GM20000 (cell line): ENCODE data around the gene PRRX2.
"Not testable (repeated sequence)": the region's sequence is repeated elsewhere in the genome, so short reads cannot be mapped to it uniquely, and the experiment has no call there.

Experiments used
- DNase-seq: peaks from one replicate; pipeline ENCODE4 v3.0.0; 2012; ENCODE audit warnings: low spot score
- TF ChIP-seq, protein P1 (sequence below): IDR thresholded peaks from 2 replicates; pipeline ENCODE4 v1.5.1; 2012; ENCODE audit warnings: mild to moderate bottlenecking, control low read depth; ENCODE audit errors: extremely low read depth, missing control alignments

PRRX2 gene

GRCh38 chr9:129631674-129632129 lies 33.7 kb upstream of the PRRX2 start:
- TF ChIP-seq, protein P1, sequence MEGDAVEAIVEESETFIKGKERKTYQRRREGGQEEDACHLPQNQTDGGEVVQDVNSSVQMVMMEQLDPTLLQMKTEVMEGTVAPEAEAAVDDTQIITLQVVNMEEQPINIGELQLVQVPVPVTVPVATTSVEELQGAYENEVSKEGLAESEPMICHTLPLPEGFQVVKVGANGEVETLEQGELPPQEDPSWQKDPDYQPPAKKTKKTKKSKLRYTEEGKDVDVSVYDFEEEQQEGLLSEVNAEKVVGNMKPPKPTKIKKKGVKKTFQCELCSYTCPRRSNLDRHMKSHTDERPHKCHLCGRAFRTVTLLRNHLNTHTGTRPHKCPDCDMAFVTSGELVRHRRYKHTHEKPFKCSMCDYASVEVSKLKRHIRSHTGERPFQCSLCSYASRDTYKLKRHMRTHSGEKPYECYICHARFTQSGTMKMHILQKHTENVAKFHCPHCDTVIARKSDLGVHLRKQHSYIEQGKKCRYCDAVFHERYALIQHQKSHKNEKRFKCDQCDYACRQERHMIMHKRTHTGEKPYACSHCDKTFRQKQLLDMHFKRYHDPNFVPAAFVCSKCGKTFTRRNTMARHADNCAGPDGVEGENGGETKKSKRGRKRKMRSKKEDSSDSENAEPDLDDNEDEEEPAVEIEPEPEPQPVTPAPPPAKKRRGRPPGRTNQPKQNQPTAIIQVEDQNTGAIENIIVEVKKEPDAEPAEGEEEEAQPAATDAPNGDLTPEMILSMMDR = no peak
- DNase-seq = no peak

GRCh38 chr9:129632460-129632859 lies 33.0 kb upstream of the PRRX2 start:
- TF ChIP-seq, protein P1 = no peak

DNA sequence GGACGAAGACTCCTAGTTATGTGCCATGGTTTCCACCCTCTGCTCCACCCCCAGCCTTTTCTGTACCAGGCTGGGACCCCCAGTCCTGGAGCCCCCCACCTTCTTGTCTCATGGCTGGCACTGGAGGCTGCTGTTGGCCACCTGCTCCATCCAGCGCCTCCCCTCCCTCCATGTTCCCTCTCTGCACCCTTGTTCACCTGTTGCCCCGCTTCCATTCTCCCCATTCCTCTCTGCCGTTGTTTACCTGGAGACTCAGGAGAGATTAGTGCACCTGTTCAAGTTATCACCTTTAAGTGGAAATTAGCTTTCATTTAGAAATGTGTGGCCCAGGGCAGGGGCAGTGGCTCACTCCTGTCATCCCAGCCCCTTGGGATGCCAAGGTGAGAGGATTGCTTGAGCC lies 32.2 kb upstream of the PRRX2 start:
- DNase-seq = no peak
- TF ChIP-seq, protein P1 = no peak

More at GRCh38 chr9:129632460-129632859, 33.0 kb upstream of the PRRX2 start:
- no peak for DNase-seq

- TF ChIP-seq, protein P1 = no peak
Observed at GRCh38 chr9:129633848-129634247, 31.6 kb upstream of the PRRX2 start.

DNA sequence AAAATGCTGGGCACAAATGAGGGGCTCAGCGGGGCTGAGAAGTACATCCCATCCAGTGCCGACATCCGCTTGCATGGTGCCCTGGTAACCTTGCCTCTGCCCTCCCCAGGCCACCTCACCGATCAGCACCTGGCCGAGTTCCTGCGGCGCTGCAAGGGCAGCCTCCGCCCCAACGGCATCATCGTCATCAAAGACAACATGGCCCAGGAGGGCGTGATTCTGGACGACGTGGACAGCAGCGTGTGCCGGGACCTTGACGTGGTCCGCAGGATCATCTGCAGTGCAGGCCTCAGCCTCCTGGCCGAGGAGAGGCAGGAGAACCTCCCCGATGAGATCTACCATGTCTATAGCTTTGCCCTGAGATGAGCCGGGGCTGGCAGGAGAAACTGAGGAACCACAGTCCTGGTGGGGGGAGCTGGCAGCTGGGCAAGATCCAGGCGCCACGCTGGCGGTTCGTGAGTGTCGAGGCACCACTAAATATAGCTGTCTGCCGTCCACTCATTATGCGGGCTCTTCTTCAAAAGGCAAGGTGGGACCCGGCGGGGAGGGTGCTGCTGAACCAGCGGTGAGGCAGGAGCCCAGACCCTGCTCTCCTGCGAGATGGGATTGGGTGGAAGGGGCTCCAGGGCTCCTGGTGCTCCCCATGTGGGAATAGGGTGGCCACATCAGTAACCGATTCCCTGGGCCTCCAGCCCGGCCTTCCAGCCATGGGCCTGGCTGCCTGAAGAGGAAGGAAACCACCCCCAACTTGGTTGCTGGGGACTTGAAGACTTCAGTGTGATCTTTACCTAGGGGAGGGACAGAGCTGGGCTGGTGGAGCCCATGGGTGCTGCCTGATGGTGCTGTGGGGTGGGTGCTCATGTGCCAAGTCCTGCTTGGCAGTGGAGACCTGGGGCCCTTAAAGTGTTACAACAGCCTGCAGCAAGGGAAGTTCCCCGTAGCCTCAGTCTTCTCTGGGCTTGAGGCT lies 30.1 kb upstream of the PRRX2 start:
- TF ChIP-seq, protein P1 = no peak
- DNase-seq = no peak

More at GRCh38 chr9:129633848-129634247, 31.6 kb upstream of the PRRX2 start:
- DNase-seq = no peak

DNA sequence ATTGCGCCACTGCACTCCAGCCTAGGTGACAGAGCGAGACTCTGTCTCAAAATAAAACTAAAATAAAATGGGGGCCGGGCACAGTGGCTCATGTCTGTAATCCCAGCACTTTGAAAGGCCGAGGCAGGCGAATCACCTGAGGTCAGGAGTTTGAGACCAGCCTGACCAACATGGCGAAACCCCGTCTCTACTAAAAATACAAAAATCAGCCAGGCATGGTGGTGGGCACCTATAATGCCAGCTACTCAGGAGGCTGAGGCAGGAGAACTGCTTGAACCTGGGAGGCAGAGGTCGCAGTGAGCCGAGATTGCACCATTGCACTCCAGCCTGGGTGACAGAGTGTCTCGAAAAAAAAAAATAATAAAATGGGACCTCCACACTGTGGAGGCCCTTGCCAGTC lies 29.1 kb upstream of the PRRX2 start:
- not testable (repeated sequence) for DNase-seq

- TF ChIP-seq, protein P1 = no peak
- DNase-seq = no peak
Observed at GRCh38 chr9:129637102-129637501, 28.3 kb upstream of the PRRX2 start.
